CD4-positive, alpha-beta T cell treated with Interferon alpha-2 for 1 hour (primary cell): ENCODE measurements around the gene CLSTN3.

Source experiments
- DNase-seq, 2 donors: peaks; one replicate each; pipeline ENCODE4 v3.0.0-alpha.2; 2020 to 2022

CLSTN3 gene

DNA sequence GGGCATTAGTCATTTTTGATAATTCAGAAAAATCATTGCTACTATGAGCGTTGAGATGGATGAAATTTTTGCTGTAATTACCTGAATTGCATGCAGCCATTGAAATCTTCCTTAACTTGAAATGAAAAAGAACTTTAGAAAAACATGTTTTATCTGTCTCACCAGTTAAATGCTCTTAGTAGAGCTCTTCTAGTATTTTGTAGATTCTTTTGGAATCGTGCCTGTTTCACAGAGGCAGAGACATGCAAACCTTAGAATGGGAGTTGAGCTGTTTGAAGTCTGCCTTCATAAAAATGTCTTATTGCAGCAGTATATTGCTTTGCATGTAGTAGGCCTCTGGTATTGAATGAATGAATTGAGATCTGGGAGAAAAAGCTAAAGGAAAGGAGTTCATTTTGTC is 63.5 kb downstream of the CLSTN3 start:
- no peak for DNase-seq

DNA sequence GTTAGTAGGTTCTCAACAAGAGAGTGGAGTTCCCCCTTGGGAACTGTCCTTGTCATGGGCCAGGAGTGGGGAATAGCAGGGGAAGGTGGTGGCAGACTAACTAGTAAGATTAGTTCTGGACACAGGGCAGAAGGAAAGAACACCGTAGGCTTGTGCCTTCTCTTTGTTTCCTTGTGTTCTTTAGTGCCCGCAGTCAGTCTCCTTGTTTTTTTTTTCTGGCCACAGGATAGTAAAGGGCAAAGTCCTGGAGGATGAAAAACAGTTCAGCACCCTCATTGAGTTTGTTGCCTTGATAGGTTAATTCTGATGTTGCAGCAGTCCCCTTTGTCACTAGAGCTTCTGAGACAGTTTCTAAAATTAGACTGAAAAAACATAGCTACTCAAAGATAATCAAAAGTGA is 67.7 kb downstream of the CLSTN3 start:
- DNase-seq: no peak

DNA sequence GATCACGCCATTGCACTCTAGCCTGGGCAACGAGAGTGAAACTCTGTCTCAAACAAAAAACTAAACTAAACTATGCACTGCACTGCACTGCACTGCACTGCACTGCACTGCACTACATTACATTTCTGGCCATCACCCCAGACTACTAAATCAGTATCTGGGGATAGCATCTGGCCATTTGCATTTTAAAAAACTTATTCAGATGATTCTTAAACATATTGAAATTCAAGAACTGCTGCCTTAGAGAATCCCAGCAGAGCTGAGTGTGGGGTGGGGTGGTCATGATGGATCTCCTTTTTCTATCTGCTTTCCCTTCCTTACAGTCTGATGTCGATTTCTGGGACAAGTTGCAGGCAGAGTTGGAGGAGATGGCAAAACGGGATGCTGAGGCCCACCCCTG is 72.9 kb downstream of the CLSTN3 start:
- DNase-seq: no peak

DNA sequence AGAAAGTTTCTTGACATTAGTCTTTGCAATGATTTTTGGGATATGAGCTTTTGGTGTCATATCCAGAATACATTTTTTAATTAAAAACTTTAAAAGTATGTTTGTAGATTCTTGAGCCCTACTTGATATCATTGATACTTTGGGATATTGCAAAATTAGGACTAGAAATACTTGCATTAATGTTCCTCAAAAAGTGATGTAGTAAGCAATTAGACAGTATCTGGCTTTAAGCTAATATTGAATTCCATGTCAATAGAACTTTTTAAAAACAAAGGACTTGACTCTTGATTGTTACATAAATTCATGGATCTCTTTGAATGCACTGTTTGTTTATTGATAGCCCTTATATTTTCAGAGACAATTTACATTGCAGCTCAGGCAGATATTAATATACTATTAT is 74.9 kb downstream of the CLSTN3 start:
- DNase-seq: no peak

DNA sequence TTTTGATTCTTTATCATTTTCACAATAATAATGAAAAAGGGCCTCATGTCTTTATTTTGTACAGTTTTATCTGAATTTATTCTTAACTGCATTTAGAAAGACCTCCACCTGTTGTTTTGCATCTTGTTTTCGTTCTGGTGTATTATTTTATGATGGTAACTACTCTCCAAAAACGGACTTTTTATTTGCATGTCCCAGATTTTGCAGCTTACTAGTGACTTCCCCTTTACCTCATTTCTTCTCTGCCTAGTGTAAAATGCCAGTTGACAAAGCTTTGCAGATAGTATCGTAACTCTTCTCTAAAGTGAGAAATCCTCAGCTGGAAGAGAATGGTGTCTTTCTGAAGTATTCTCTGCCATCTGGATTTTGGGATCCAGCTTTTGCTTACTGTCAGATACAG is 76.5 kb downstream of the CLSTN3 start:
- no peak for DNase-seq

DNA sequence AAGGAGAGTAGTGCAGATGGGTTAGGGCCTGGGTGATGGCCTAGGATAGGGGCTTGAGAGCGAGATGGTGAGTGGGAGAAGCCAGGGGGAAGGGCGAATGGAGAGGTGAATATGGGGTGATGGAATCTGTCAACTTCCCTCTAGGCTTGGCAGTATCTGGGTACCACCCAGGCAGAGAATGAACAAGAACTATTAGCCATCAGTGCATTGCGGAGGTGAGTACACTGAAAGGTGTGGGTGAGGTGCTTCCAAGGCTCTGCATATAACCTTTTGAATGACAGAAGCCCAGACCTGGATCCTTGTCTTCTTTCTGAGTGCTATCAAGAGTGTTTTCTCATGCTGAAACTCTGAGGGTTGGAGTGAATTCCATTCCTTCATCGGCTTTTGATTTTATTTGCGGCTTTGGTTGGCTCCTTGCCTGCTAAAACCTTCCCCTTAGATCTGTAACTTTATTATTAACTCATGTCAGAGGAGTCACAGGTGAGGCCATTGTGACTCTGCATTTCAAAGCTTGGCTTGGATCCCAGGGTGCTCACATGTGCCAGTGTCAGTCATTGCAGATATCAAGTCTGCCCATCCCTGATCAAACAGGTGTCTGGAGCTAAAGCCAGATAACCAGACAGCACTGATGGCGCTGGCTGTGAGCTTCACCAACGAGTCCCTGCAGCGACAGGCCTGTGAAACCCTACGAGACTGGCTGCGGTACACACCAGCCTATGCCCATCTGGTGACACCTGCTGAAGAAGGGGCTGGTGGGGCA is 77.9 kb downstream of the CLSTN3 start:
- DNase-seq: no peak
